H9 (cell line): ENCODE results near the gene ATP12A. TPM values are rescaled to one million over a fixed set of nuclear protein-coding genes. Genes with fewer than 3 reads are reported as not detected.

Experiments used
- DNase-seq: peaks from one replicate; pipeline ENCODE4 v3.0.0-alpha.2; 2017
- H2AFZ ChIP-seq: one replicate; pipeline ENCODE4 v1.6.1; 2013; ENCODE audit warnings: mild to moderate bottlenecking, low read length, control low read depth, moderate library complexity
- H2AK5ac ChIP-seq: 2 replicates; pipeline ENCODE4 v1.6.1; 2013; ENCODE audit warnings: low read length, control low read depth, mixed read lengths; ENCODE audit not compliant: insufficient read length
- H2BK120ac ChIP-seq: one replicate; pipeline ENCODE4 v1.6.1; 2013; ENCODE audit warnings: low read depth, mild to moderate bottlenecking, low read length, control low read depth, inconsistent platforms; ENCODE audit not compliant: poor library complexity, severe bottlenecking
- H2BK12ac ChIP-seq: 2 replicates; pipeline ENCODE4 v1.6.1; 2013; ENCODE audit warnings: low read length, control low read depth, mixed read lengths, low read depth; ENCODE audit not compliant: insufficient read length
- H2BK15ac ChIP-seq: 2 replicates; pipeline ENCODE4 v1.6.1; 2013; ENCODE audit warnings: low read depth, low read length, control low read depth
- H2BK20ac ChIP-seq: one replicate; pipeline ENCODE4 v1.6.1; 2013; ENCODE audit warnings: low read depth, mild to moderate bottlenecking, low read length, control low read depth, inconsistent platforms; ENCODE audit not compliant: poor library complexity, severe bottlenecking
- H2BK5ac ChIP-seq: 2 replicates; pipeline ENCODE4 v1.6.1; 2013; ENCODE audit warnings: low read length, control low read depth, mixed read lengths; ENCODE audit not compliant: insufficient read length
- H3K14ac ChIP-seq: 2 replicates; pipeline ENCODE4 v1.6.1; 2013; ENCODE audit warnings: low read length, control low read depth; ENCODE audit not compliant: insufficient read depth
- H3K18ac ChIP-seq: 2 replicates; pipeline ENCODE4 v1.6.1; 2013; ENCODE audit warnings: low read depth, mild to moderate bottlenecking, mixed read lengths, low read length, control low read depth; ENCODE audit not compliant: insufficient read length
- H3K23ac ChIP-seq: 2 replicates; pipeline ENCODE4 v1.6.1; 2013; ENCODE audit warnings: low read length, control low read depth, mixed read lengths, low read depth; ENCODE audit not compliant: insufficient read length
- H3K23me2 ChIP-seq: 2 replicates; pipeline ENCODE4 v1.6.1; 2013; ENCODE audit warnings: low read depth, mild to moderate bottlenecking, mixed read lengths, low read length, control low read depth; ENCODE audit not compliant: insufficient read length, poor library complexity, severe bottlenecking
- H3K27ac ChIP-seq: 2 replicates; pipeline ENCODE4 v1.5.1; 2013; ENCODE audit warnings: low read length, control low read depth, mixed read lengths, low read depth; ENCODE audit not compliant: insufficient read length
- H3K27me3 ChIP-seq: 2 replicates; pipeline ENCODE4 v1.6.1; 2013; ENCODE audit warnings: low read length, control low read depth, inconsistent platforms; ENCODE audit not compliant: insufficient read depth
- H3K4ac ChIP-seq: 2 replicates; pipeline ENCODE4 v1.6.1; 2013; ENCODE audit warnings: low read depth, mild to moderate bottlenecking, control low read depth, inconsistent platforms, low read length, moderate library complexity
- H3K4me1 ChIP-seq: 2 replicates; pipeline ENCODE4 v1.6.1; 2013; ENCODE audit warnings: low read length, control low read depth, inconsistent platforms; ENCODE audit not compliant: insufficient read depth
- H3K4me2 ChIP-seq: 2 replicates; pipeline ENCODE4 v1.6.1; 2013; ENCODE audit warnings: low read length, control low read depth, mixed read lengths; ENCODE audit not compliant: insufficient read length, insufficient read depth
- H3K56ac ChIP-seq: 2 replicates; pipeline ENCODE4 v1.6.1; 2013; ENCODE audit warnings: low read depth, mild to moderate bottlenecking, mixed read lengths, low read length, control low read depth; ENCODE audit not compliant: insufficient read length
- H3K79me1 ChIP-seq: 2 replicates; pipeline ENCODE4 v1.6.1; 2013; ENCODE audit warnings: low read depth, mild to moderate bottlenecking, moderate library complexity, low read length, control low read depth, inconsistent platforms; ENCODE audit not compliant: insufficient read depth, poor library complexity, severe bottlenecking
- H3K79me2 ChIP-seq: 2 replicates; pipeline ENCODE4 v1.6.1; 2013; ENCODE audit warnings: low read length, control low read depth, inconsistent platforms; ENCODE audit not compliant: insufficient read depth
- H3K9ac ChIP-seq: 2 replicates; pipeline ENCODE4 v1.6.1; 2013; ENCODE audit warnings: low read length, control low read depth, mixed read lengths; ENCODE audit not compliant: insufficient read length; ENCODE audit errors: extremely low read depth
- H3K9me3 ChIP-seq: one replicate; pipeline ENCODE4 v1.6.1; 2013; ENCODE audit warnings: low read depth, low read length, inconsistent platforms; ENCODE audit not compliant: control insufficient read depth
- H3T11ph ChIP-seq: one replicate; pipeline ENCODE4 v1.6.1; 2013; ENCODE audit warnings: mild to moderate bottlenecking, low read length, control low read depth, inconsistent platforms
- H4K20me1 ChIP-seq: one replicate; pipeline ENCODE4 v1.6.1; 2013; ENCODE audit not compliant: control insufficient read depth, insufficient read length, insufficient read depth
- H4K5ac ChIP-seq: 2 replicates; pipeline ENCODE4 v1.6.1; 2013; ENCODE audit warnings: low read depth, mild to moderate bottlenecking, mixed read lengths, low read length, control low read depth; ENCODE audit not compliant: insufficient read length
- H4K8ac ChIP-seq: replicated peaks from 2 replicates; pipeline ENCODE4 v1.6.1; 2013; ENCODE audit warnings: low read length, control low read depth, mixed read lengths, low read depth; ENCODE audit not compliant: insufficient read length
- H4K91ac ChIP-seq: 2 replicates; pipeline ENCODE4 v1.6.1; 2013; ENCODE audit warnings: low read depth, mild to moderate bottlenecking, moderate library complexity, mixed read lengths, low read length, control low read depth; ENCODE audit not compliant: insufficient read length
- H3K27ac Mint-ChIP-seq, 3 experiments: 2 replicates in 2 of 3; 3 replicates in 1 of 3; pipeline ENCODE4 v1.8.0; 2020 to 2021; ENCODE audit warnings: mixed read lengths in 3 of 3, mild to moderate bottlenecking in 1 of 3, moderate library complexity in 1 of 3
- H3K27me3 Mint-ChIP-seq: 2 replicates; pipeline ENCODE4 v1.8.0; 2021; ENCODE audit warnings: low read depth, mild to moderate bottlenecking, moderate library complexity, mixed read lengths
- H3K36me3 Mint-ChIP-seq, 3 experiments: 2 replicates in 2 of 3; 3 replicates in 1 of 3; pipeline ENCODE4 v1.8.0; 2020 to 2021; ENCODE audit warnings: low read depth in 3 of 3, mixed read lengths in 3 of 3; ENCODE audit not compliant: insufficient read depth in 1 of 3
- H3K4me1 Mint-ChIP-seq, 2 experiments: 2 replicates each; pipeline ENCODE4 v1.8.0; 2020; ENCODE audit warnings: mixed read lengths in 2 of 2
- H3K4me3 Mint-ChIP-seq, 2 experiments: 2 replicates in 1 of 2; 3 replicates in 1 of 2; pipeline ENCODE4 v1.8.0; 2020 to 2021; ENCODE audit warnings: mild to moderate bottlenecking in 2 of 2, mixed read lengths in 2 of 2, moderate library complexity in 1 of 2
- H3K9me3 Mint-ChIP-seq, 2 experiments: 2 replicates in 1 of 2; 3 replicates in 1 of 2; pipeline ENCODE4 v1.8.0; 2020; ENCODE audit warnings: mild to moderate bottlenecking in 2 of 2, mixed read lengths in 2 of 2, moderate library complexity in 1 of 2
- CTCF ChIP-seq: fragments of 200-600 bp; sonication (generic); conservative IDR thresholded peaks from 3 replicates; pipeline ENCODE4 v1.8.0; 2021; ENCODE audit warnings: antibody characterized with exemption, mild to moderate bottlenecking
- WGBS: extraction: QIAGEN DNeasy Blood & Tissue Kit; methylation state at CpG from one replicate; pipeline ENCODE4 v1.1.7; 2013; ENCODE audit warnings: missing lambda C conversion rate, low lambda C conversion rate, mixed read lengths; ENCODE audit not compliant: insufficient read length; ENCODE audit errors: extremely low coverage; 5-methylcytosine and 5-hydroxymethylcytosine counted together
- total RNA-seq: library from RNA; stranded (reverse); gene quantifications from 2 replicates; pipeline ENCODE4 v1.2.1, GENCODE V29; 2021

Gene ATP12A
- total RNA-seq, 1 experiment from 2014 or later: 0.94 TPM

GRCh38 chr13:24683351-24683750 is 3.1 kb downstream of the ATP12A start:
- H4K5ac ChIP-seq: no peak overlapping the region
- H3K23ac ChIP-seq: no peak overlapping the region
- no peak overlapping the region for H2AFZ ChIP-seq
- H3K79me2 ChIP-seq: no peaks in the 10 kb centered on the region
- Mint-ChIP-seq H3K27ac (no peak overlapping the region), H3K9me3 (no peaks in the 10 kb centered on the region), H3K27me3 (peaks cover 39% of the 10 kb centered on the region), H3K4me3 (no peak overlapping the region), H3K36me3 (no peaks in the 10 kb centered on the region; a peak in 2 of 7 replicates), H3K4me1 (peaks cover 27 to 52% of the 10 kb centered on the region in 2 experiments)
- no peak overlapping the region for H4K8ac ChIP-seq
- H3K56ac ChIP-seq: no peak overlapping the region
- H2AK5ac ChIP-seq: no peak overlapping the region
- no peaks in the 10 kb centered on the region; the same call in 1 of the 2 replicates for H3K27me3 ChIP-seq
- peaks cover 2% of the 10 kb centered on the region; the same call in 1 of the 2 replicates for H3K4me1 ChIP-seq
- no peak overlapping the region for H2BK12ac ChIP-seq
- no peak overlapping the region for H2BK5ac ChIP-seq
- no peaks in the 10 kb centered on the region for H4K20me1 ChIP-seq
- H2BK15ac ChIP-seq: no peak overlapping the region
- H2BK20ac ChIP-seq: no peak overlapping the region
- no peak overlapping the region for H3K4ac ChIP-seq
- H3K23me2 ChIP-seq: peaks cover 12% of the 10 kb centered on the region
- DNase-seq: no peak
- H3K79me1 ChIP-seq: no peaks in the 10 kb centered on the region
- H4K91ac ChIP-seq: no peak overlapping the region
- H3K18ac ChIP-seq: no peak overlapping the region
- H3K9me3 ChIP-seq: no peaks in the 10 kb centered on the region
- H3K4me2 ChIP-seq: no peak overlapping the region
- no CpG with 5 or more reads among the region's 5 CpGs for WGBS
- no peak overlapping the region for H3K27ac ChIP-seq
- no peak for TF ChIP-seq CTCF
- H2BK120ac ChIP-seq: no peak overlapping the region
- H3K9ac ChIP-seq: no peak overlapping the region
- H3T11ph ChIP-seq: no peak overlapping the region
- H3K14ac ChIP-seq: no peak overlapping the region
